Neural cell (in vitro differentiated cells): Measurements from ENCODE around the gene SLITRK1.

Experiments
- CTCF ChIP-seq: fragments of 450-650 bp; IDR thresholded peaks from 2 replicates; pipeline ENCODE4 v1.5.1; 2014; ENCODE audit warnings: antibody characterized with exemption, mild to moderate bottlenecking, moderate library complexity; ENCODE audit not compliant: poor library complexity, severe bottlenecking
- RAD21 ChIP-seq: fragments of 450-650 bp; conservative IDR thresholded peaks from 2 replicates; pipeline ENCODE4 v1.6.1; 2014; ENCODE audit warnings: antibody characterized with exemption, mild to moderate bottlenecking, moderate library complexity
- TF ChIP-seq, protein P1 (sequence below): IDR thresholded peaks from 2 replicates; pipeline ENCODE4 v1.6.1; 2012; ENCODE audit warnings: borderline replicate concordance

- TF ChIP-seq RAD21 = peak; percentile 6
- TF ChIP-seq, protein P1, sequence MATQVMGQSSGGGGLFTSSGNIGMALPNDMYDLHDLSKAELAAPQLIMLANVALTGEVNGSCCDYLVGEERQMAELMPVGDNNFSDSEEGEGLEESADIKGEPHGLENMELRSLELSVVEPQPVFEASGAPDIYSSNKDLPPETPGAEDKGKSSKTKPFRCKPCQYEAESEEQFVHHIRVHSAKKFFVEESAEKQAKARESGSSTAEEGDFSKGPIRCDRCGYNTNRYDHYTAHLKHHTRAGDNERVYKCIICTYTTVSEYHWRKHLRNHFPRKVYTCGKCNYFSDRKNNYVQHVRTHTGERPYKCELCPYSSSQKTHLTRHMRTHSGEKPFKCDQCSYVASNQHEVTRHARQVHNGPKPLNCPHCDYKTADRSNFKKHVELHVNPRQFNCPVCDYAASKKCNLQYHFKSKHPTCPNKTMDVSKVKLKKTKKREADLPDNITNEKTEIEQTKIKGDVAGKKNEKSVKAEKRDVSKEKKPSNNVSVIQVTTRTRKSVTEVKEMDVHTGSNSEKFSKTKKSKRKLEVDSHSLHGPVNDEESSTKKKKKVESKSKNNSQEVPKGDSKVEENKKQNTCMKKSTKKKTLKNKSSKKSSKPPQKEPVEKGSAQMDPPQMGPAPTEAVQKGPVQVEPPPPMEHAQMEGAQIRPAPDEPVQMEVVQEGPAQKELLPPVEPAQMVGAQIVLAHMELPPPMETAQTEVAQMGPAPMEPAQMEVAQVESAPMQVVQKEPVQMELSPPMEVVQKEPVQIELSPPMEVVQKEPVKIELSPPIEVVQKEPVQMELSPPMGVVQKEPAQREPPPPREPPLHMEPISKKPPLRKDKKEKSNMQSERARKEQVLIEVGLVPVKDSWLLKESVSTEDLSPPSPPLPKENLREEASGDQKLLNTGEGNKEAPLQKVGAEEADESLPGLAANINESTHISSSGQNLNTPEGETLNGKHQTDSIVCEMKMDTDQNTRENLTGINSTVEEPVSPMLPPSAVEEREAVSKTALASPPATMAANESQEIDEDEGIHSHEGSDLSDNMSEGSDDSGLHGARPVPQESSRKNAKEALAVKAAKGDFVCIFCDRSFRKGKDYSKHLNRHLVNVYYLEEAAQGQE = no peak
- no peak for TF ChIP-seq CTCF
These were observed 309 bp upstream of the SLITRK1 start for GRCh38 chr13:83882606-83882959.
